ENCODE measurements around the gene PHACTR1. TPM values are rescaled to one million over a fixed set of nuclear protein-coding genes. Genes with fewer than 3 reads are reported as not detected.

The PHACTR1 gene
- total RNA-seq, 1 donor from 2014 or later: 85.9 TPM

GRCh38 chr6:13033145-13033544, 316.6 kb downstream of the PHACTR1 start:
- no peak for DNase-seq

GRCh38 chr6:13034316-13034715, 317.7 kb downstream of the PHACTR1 start:
- H3K36me3 ChIP-seq: no peaks in the 10 kb centered on the region
- H3K9me3 ChIP-seq (replicated peaks): no peaks in the 10 kb centered on the region
- no peak for DNase-seq
- no peak for TF ChIP-seq CTCF (IDR thresholded peaks at IDR 0.05; ENCODE audit: borderline replicate concordance)
- H3K4me1 ChIP-seq: peaks cover 66% of the 10 kb centered on the region
- intact Hi-C loops (cut with micrococcal nuclease): no loop called here
- no peak overlapping the region for H3K4me3 ChIP-seq
- no peak overlapping the region for H3K27ac ChIP-seq (replicated peaks)
- no peaks in the 10 kb centered on the region for H3K27me3 ChIP-seq (ENCODE audit: low read depth)

More at GRCh38 chr6:13033145-13033544, 316.6 kb downstream of the PHACTR1 start:
- TF ChIP-seq CTCF (IDR thresholded peaks at IDR 0.05; ENCODE audit: borderline replicate concordance): no peak
- intact Hi-C loops (cut with micrococcal nuclease): no loop called here
- no peak overlapping the region for H3K27ac ChIP-seq (replicated peaks)
- H3K9me3 ChIP-seq (replicated peaks): no peaks in the 10 kb centered on the region
- H3K4me3 ChIP-seq: no peak overlapping the region
- H3K4me1 ChIP-seq: peaks cover 66% of the 10 kb centered on the region
- no peaks in the 10 kb centered on the region for H3K27me3 ChIP-seq (ENCODE audit: low read depth)
- no peaks in the 10 kb centered on the region for H3K36me3 ChIP-seq

GRCh38 chr6:13035606-13036005, 319.0 kb downstream of the PHACTR1 start:
- H3K27me3 ChIP-seq (ENCODE audit: low read depth): no peaks in the 10 kb centered on the region
- no peak for TF ChIP-seq CTCF (IDR thresholded peaks at IDR 0.05; ENCODE audit: borderline replicate concordance)
- H3K36me3 ChIP-seq: no peaks in the 10 kb centered on the region
- intact Hi-C loops (cut with micrococcal nuclease): no loop called here
- DNase-seq: no peak
- H3K4me3 ChIP-seq: no peak overlapping the region
- peaks cover 60% of the 10 kb centered on the region for H3K4me1 ChIP-seq
- H3K9me3 ChIP-seq (replicated peaks): no peaks in the 10 kb centered on the region
- no peak overlapping the region for H3K27ac ChIP-seq (replicated peaks)

- intact Hi-C loops (cut with micrococcal nuclease): no loop called here
- no peak for TF ChIP-seq CTCF (IDR thresholded peaks at IDR 0.05; ENCODE audit: borderline replicate concordance)
- H3K9me3 ChIP-seq (replicated peaks): no peaks in the 10 kb centered on the region
- peak overlapping the region; percentile 79 for H3K27ac ChIP-seq (replicated peaks)
- H3K4me1 ChIP-seq: peaks cover 54% of the 10 kb centered on the region
- H3K4me3 ChIP-seq: no peak overlapping the region
- no peaks in the 10 kb centered on the region for H3K27me3 ChIP-seq (ENCODE audit: low read depth)
- DNase-seq: no peak
- no peaks in the 10 kb centered on the region for H3K36me3 ChIP-seq
Measured at GRCh38 chr6:13038315-13038714, 321.7 kb downstream of the PHACTR1 start.

- Histone ChIP-seq H3K27me3 (ENCODE audit: low read depth) (no peaks in the 10 kb centered on the region), H3K27ac (replicated peaks) (peak overlapping the region; percentile 79), H3K9me3 (replicated peaks) (no peaks in the 10 kb centered on the region), H3K36me3 (no peaks in the 10 kb centered on the region), H3K4me3 (no peak overlapping the region), H3K4me1 (peaks cover 54% of the 10 kb centered on the region)
- TF ChIP-seq CTCF (IDR thresholded peaks at IDR 0.05; ENCODE audit: borderline replicate concordance): no peak
- DNase-seq: no peak
- intact Hi-C loops (cut with micrococcal nuclease): no loop called here
Measured at GRCh38 chr6:13038741-13039190, 322.2 kb downstream of the PHACTR1 start.

All from left ventricle myocardium inferior (tissue), 1 donor.